ENCODE data around the gene SMARCA2. TPM values are rescaled to one million over a fixed set of nuclear protein-coding genes. Genes with fewer than 3 reads are reported as not detected.

SMARCA2 gene
- total RNA-seq, 1 donor from 2014 or later: 160 TPM

- no peaks in the 10 kb centered on the region for H3K27me3 ChIP-seq
- peak overlapping the region; percentile 36 to 37 for H3K4me3 ChIP-seq
- H3K27ac ChIP-seq: peak overlapping the region; percentile 85 to 89
- DNase-seq (ENCODE audit: low spot score in 2 of 2): no peak
- TF ChIP-seq CTCF (IDR thresholded peaks at IDR 0.05): no peak
- intact Hi-C loops (cut with DNase I): loop anchor here (2.0 to 10.0 kb wide), 3 partner anchors 111 to 1399 kb away; partner anchors contain the start of genes RFX3 and SMARCA2
- H3K9me3 ChIP-seq: no peaks in the 10 kb centered on the region
- H3K36me3 ChIP-seq: no peaks in the 10 kb centered on the region
- H3K4me1 ChIP-seq: peaks cover 7 to 73% of the 10 kb centered on the region in 2 donors
Observed at GRCh38 chr9:2125906-2126305, 110.8 kb downstream of the SMARCA2 start.

GRCh38 chr9:2126331-2126803, 111.2 kb downstream of the SMARCA2 start:
- no peak for TF ChIP-seq CTCF (IDR thresholded peaks at IDR 0.05)
- Histone ChIP-seq H3K27me3 (no peaks in the 10 kb centered on the region), H3K36me3 (no peaks in the 10 kb centered on the region), H3K4me1 (peaks cover 3 to 69% of the 10 kb centered on the region in 2 donors), H3K9me3 (no peaks in the 10 kb centered on the region), H3K27ac (peak overlapping the region; percentile 85 to 89), H3K4me3 (peak overlapping the region; percentile 36 to 37)
- DNase-seq (ENCODE audit: low spot score in 2 of 2): peak in 1 of 2 donors; percentile 86
- intact Hi-C loops (cut with DNase I): loop anchor here (5.0 to 10.0 kb wide), 2 partner anchors 691 to 1398 kb away; partner anchors contain the start of gene RFX3

GRCh38 chr9:2127486-2127885, 112.3 kb downstream of the SMARCA2 start:
- Histone ChIP-seq H3K27me3 (no peaks in the 10 kb centered on the region), H3K36me3 (no peaks in the 10 kb centered on the region), H3K4me1 (peaks cover 3 to 64% of the 10 kb centered on the region in 2 donors), H3K27ac (peak overlapping the region; percentile 85 to 89), H3K9me3 (no peaks in the 10 kb centered on the region), H3K4me3 (no peak overlapping the region)
- intact Hi-C loops (cut with DNase I): loop anchor here (5.0 to 10.0 kb wide), 2 partner anchors 690 to 1397 kb away; partner anchors contain the start of gene RFX3
- TF ChIP-seq CTCF (IDR thresholded peaks at IDR 0.05): no peak
- no peak for DNase-seq (ENCODE audit: low spot score in 2 of 2)

GRCh38 chr9:2128141-2128540, 113.0 kb downstream of the SMARCA2 start:
- Histone ChIP-seq H3K27me3 (no peaks in the 10 kb centered on the region), H3K36me3 (no peaks in the 10 kb centered on the region), H3K27ac (peak overlapping the region; percentile 85 to 89), H3K4me3 (no peak overlapping the region), H3K9me3 (no peaks in the 10 kb centered on the region), H3K4me1 (peaks cover 3 to 67% of the 10 kb centered on the region in 2 donors)
- DNase-seq (ENCODE audit: low spot score in 2 of 2): no peak
- no peak for TF ChIP-seq CTCF (IDR thresholded peaks at IDR 0.05)
- intact Hi-C loops (cut with DNase I): loop anchor here (5.0 to 10.0 kb wide), 2 partner anchors 689 to 1397 kb away; partner anchors contain the start of gene RFX3

- Histone ChIP-seq H3K4me3 (no peak overlapping the region), H3K4me1 (peaks cover 3 to 69% of the 10 kb centered on the region in 2 donors), H3K27ac (peak overlapping the region; percentile 85 to 89), H3K27me3 (no peaks in the 10 kb centered on the region), H3K9me3 (no peaks in the 10 kb centered on the region), H3K36me3 (no peaks in the 10 kb centered on the region)
- no peak for DNase-seq (ENCODE audit: low spot score in 2 of 2)
- no peak for TF ChIP-seq CTCF (IDR thresholded peaks at IDR 0.05)
- intact Hi-C loops (cut with DNase I): loop anchor here (5.0 to 10.0 kb wide), 2 partner anchors 689 to 1396 kb away; partner anchors contain the start of gene RFX3
Observed at GRCh38 chr9:2128618-2129017, 113.5 kb downstream of the SMARCA2 start.

Data from ascending aorta (tissue), 2 donors.